CD4-positive, alpha-beta T cell treated with Interleukin-6 for 4 hours (primary cell): ENCODE measurements around the gene SLX9.
"Not testable (repeated sequence)": the region's sequence is repeated elsewhere in the genome, so short reads cannot be mapped to it uniquely, and the experiment has no call there.

ENCODE experiments used
- DNase-seq: peaks from one replicate; pipeline ENCODE4 v3.0.0-alpha.2; 2020; ENCODE audit warnings: mixed read lengths

Gene SLX9

DNA sequence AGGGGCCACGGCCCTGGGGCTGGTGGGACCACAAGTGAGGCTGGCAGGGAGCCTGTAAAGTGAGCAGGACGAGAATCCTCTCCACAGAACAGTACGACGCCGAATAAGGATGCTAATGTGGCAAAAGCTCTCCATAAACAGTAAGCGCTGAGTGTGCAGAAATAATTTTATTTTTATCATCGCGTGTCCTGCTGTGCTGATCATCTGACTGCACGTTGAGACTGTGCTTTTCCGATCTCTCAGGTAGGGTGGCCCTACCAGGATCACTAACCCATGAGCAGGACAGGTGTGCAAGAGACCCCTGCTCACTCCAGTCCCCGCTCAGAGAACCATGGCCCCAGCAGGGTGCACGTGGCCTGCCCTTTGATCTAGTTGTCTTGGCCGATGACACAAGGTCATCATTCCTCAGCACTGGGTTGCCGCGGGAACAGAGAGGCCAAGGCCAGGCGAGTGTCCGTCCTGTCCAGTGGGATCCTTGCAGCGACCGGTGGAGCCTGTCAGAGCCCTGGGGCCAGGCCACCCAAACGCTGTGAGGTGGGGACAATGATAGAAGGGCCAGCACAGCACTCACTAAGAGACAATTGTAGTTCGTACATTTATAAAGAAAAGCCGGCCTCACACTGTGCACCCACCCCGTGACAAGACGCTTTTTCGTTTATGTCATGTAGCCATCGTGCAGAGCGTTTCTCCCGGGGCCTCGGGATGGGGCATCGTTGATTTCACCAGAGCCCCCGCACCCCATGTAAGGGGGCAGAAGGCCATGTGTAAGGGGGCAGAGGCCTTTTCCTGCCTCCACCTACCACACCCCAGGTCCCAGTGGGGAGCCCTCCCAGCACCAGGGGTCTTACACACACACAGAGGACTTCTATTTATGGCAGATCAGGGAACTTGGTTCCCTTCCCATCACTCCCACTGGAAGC is 81.9 kb downstream of the SLX9 start:
- no peak for DNase-seq

DNA sequence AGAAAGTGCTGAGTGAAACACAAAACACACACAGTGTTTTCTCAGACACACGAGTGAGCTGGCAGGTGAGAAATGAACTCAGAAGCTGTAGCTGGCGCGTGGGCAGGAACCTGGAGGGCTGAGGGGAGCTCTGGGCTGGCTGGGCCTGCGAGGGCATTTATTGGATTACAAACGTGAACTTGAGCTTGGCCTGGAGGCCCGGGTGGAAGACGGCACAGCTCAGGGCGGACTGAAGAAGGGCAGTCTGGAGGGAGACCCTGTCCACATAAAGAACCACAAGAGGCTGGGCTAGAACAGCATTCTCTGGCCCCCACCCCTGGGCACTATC is 82.5 kb downstream of the SLX9 start:
- no peak for DNase-seq

DNA sequence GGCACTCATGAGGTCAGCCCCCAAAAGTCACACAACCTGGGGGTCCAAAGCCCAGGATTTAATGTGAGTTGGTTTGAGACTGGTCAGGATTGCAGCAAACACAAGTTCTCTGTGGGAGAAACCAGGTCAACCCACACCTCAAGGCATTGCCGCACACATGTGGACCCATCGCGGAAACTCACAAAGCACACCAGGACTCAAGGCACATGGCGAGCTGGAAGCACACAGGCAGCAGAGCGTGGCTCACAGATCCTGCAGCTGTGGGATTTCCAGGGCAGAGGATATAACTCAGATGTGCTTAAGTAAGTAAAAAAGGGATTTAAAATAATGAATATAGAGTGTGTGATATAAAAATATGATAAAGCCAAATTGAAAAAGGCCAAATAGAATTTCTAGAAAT is 82.9 kb downstream of the SLX9 start:
- no peak for DNase-seq

DNA sequence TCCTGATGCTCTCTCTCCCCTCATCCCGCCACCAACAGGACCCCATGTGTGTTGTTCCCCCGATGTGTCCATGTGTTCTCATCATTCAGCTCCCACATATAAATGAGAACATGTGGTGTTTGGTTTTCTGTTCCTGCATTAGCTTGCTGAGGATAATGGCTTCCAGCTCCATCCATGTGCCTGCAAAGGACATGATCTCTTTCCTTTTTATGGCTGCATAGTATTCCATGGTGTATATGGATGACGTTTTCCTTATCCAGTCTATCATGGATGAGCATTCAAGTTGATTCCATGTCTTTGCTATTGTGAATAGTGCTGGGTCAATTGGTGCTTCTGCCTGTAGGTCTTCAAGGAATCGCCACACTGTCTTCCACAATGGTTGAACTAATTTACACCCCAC is 84.7 kb downstream of the SLX9 start:
- not testable (repeated sequence) for DNase-seq

DNA sequence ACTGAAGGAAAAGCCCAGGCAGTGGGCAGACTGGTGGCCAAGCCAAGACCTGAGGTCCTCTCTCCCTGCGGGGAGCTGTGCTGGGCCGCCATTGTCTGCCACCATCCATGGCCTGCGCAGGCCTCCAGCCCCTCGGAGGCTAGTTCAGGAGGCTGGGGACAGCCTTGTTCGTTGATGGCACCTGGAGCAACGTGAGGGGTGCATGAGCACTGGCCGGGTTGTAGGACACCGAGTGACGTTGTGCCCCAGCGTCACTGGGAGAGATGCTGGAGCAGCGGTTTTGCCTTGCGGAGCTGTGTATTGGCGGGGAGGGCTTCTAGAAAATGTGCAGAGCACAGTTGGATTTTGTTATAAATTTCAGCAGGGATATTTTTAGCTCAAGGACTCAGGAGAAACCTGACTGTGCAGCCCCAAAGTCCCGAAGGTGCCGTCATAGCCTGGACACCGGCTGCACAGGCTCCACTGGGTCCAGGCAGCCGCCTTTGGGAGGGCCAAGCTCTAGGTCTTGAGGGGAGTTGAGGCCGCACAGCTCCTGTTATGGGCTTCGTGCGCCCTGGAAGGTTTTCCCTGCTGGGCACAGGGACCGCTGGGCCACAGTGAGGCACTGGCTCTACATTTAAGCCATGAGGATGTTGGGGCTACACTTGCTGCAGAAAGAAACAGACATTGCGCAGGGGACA is 86.4 kb downstream of the SLX9 start:
- DNase-seq, result no peak
